Mesenchymal stem cell (in vitro differentiated cells and primary cell): ENCODE results near the gene ADAM12.

Experiments
- DNase-seq: peaks from one replicate; pipeline ENCODE4 v3.0.0-alpha.2; 2013
- H2AFZ ChIP-seq: one replicate; pipeline ENCODE4 v1.6.1; 2013; ENCODE audit warnings: low read depth, mild to moderate bottlenecking, control low read depth, inconsistent platforms, low read length, moderate library complexity
- H2AK5ac ChIP-seq: 2 replicates; pipeline ENCODE4 v1.6.1; 2013; ENCODE audit warnings: low read length, moderate library complexity, mild to moderate bottlenecking, inconsistent platforms; ENCODE audit not compliant: severe bottlenecking
- H2BK120ac ChIP-seq: one replicate; pipeline ENCODE4 v1.6.1; 2013; ENCODE audit warnings: low read depth, mild to moderate bottlenecking, inconsistent platforms, low read length, moderate library complexity
- H2BK12ac ChIP-seq, 2 experiments: one replicate each; pipeline ENCODE4 v1.6.1; 2013; ENCODE audit warnings: inconsistent platforms in 2 of 2, low read length in 2 of 2, mild to moderate bottlenecking in 2 of 2, moderate library complexity in 2 of 2, control low read depth in 1 of 2
- H2BK15ac ChIP-seq: one replicate; pipeline ENCODE4 v1.6.1; 2013; ENCODE audit warnings: mild to moderate bottlenecking, low read depth, inconsistent platforms; ENCODE audit not compliant: poor library complexity, severe bottlenecking
- H2BK5ac ChIP-seq: 2 replicates; pipeline ENCODE4 v1.6.1; 2013; ENCODE audit warnings: low read depth, mild to moderate bottlenecking, low read length, control low read depth, inconsistent platforms; ENCODE audit not compliant: poor library complexity, severe bottlenecking
- H3K14ac ChIP-seq, 2 experiments: one replicate each; pipeline ENCODE4 v1.6.1; 2013; ENCODE audit warnings: inconsistent platforms in 2 of 2, low read length in 2 of 2, control low read depth in 1 of 2, mild to moderate bottlenecking in 1 of 2, moderate library complexity in 1 of 2
- H3K18ac ChIP-seq, 2 experiments: one replicate each; pipeline ENCODE4 v1.6.1; 2013; ENCODE audit warnings: inconsistent platforms in 2 of 2, low read length in 2 of 2, control low read depth in 1 of 2, low read depth in 1 of 2, mild to moderate bottlenecking in 1 of 2
- H3K23ac ChIP-seq, 2 experiments: one replicate each; pipeline ENCODE4 v1.6.1; 2013; ENCODE audit warnings: inconsistent platforms in 2 of 2, low read length in 2 of 2, mild to moderate bottlenecking in 2 of 2, moderate library complexity in 2 of 2, control low read depth in 1 of 2
- H3K27ac ChIP-seq: 2 replicates; pipeline ENCODE4 v1.5.1; 2013; ENCODE audit warnings: mild to moderate bottlenecking, moderate library complexity, low read length, control low read depth, inconsistent platforms; ENCODE audit not compliant: poor library complexity, severe bottlenecking
- H3K27me3 ChIP-seq, 2 experiments: 2 replicates each; pipeline versions ENCODE4 v1.6.1 to v1.7.0; 2013; ENCODE audit warnings: low read length in 2 of 2, mild to moderate bottlenecking in 2 of 2, moderate library complexity in 2 of 2, control low read depth in 1 of 2, inconsistent platforms in 1 of 2; ENCODE audit not compliant: control insufficient read depth in 1 of 2, insufficient read depth in 1 of 2
- H3K36me3 ChIP-seq, 2 experiments: 2 replicates each; pipeline versions ENCODE4 v1.6.1 to v1.7.0; 2013; ENCODE audit warnings: low read length in 2 of 2, control low read depth in 1 of 2, inconsistent platforms in 1 of 2, low read depth in 1 of 2, mild to moderate bottlenecking in 1 of 2; ENCODE audit not compliant: insufficient read depth in 2 of 2, control insufficient read depth in 1 of 2
- H3K4ac ChIP-seq, 2 experiments: one replicate each; pipeline ENCODE4 v1.6.1; 2013; ENCODE audit warnings: inconsistent platforms in 2 of 2, low read length in 2 of 2, mild to moderate bottlenecking in 2 of 2, moderate library complexity in 2 of 2, control low read depth in 1 of 2, low read depth in 1 of 2
- H3K4me1 ChIP-seq: 2 replicates; pipeline ENCODE4 v1.6.1; 2013; ENCODE audit warnings: low read depth, low read length, control low read depth; ENCODE audit not compliant: control insufficient read depth, insufficient read depth
- H3K4me2 ChIP-seq: 2 replicates; pipeline ENCODE4 v1.6.1; 2013; ENCODE audit warnings: low read length, mild to moderate bottlenecking, inconsistent platforms; ENCODE audit not compliant: poor library complexity, severe bottlenecking
- H3K4me3 ChIP-seq, 2 experiments: 2 replicates each; pipeline versions ENCODE4 v1.5.1 to v1.7.0; 2013; ENCODE audit warnings: low read length in 2 of 2, mild to moderate bottlenecking in 2 of 2, control low read depth in 1 of 2, low read depth in 1 of 2; ENCODE audit not compliant: insufficient read depth in 1 of 2
- H3K79me1 ChIP-seq: replicated peaks from 2 replicates; pipeline ENCODE4 v1.6.1; 2013; ENCODE audit warnings: mild to moderate bottlenecking, control low read depth, low read length, inconsistent platforms; ENCODE audit not compliant: poor library complexity, severe bottlenecking
- H3K9ac ChIP-seq: 2 replicates; pipeline ENCODE4 v1.7.0; 2013; ENCODE audit warnings: mild to moderate bottlenecking, low read length, moderate library complexity
- H3K9me3 ChIP-seq: 2 replicates; pipeline ENCODE4 v1.7.0; 2013; ENCODE audit warnings: mild to moderate bottlenecking, low read length; ENCODE audit not compliant: control insufficient read depth
- H4K8ac ChIP-seq: one replicate; pipeline ENCODE4 v1.6.1; 2013; ENCODE audit warnings: inconsistent platforms, mild to moderate bottlenecking, low read length, moderate library complexity
- H4K91ac ChIP-seq: one replicate; pipeline ENCODE4 v1.6.1; 2013; ENCODE audit warnings: mild to moderate bottlenecking, low read length, inconsistent platforms
- WGBS: methylation state at CpG from one replicate; pipeline ENCODE4 v1.1.7; 2013; ENCODE audit warnings: mixed read lengths; 5-methylcytosine and 5-hydroxymethylcytosine counted together

Gene ADAM12

GRCh38 chr10:125984865-125985495 lies 403.3 kb downstream of the ADAM12 start:
- no peak overlapping the region for H2BK120ac ChIP-seq
- no peak overlapping the region for H3K4me3 ChIP-seq
- no peak overlapping the region for H3K27ac ChIP-seq
- H3K4ac ChIP-seq, result no peak overlapping the region
- no peak overlapping the region for H3K4me2 ChIP-seq
- peak; percentile 10 for DNase-seq
- no peak overlapping the region for H2BK12ac ChIP-seq
- H3K4me1 ChIP-seq, result peaks cover 17% of the 10 kb centered on the region
- H4K8ac ChIP-seq, result no peak overlapping the region
- H2AFZ ChIP-seq, result no peak overlapping the region
- H3K14ac ChIP-seq, result no peak overlapping the region
- no peak overlapping the region for H3K9ac ChIP-seq
- 98% methylated on average over 5 of the region's 6 CpGs for WGBS
- H3K18ac ChIP-seq, result no peak overlapping the region
- no peak overlapping the region for H4K91ac ChIP-seq
- peaks cover 3 to 13% of the 10 kb centered on the region in 2 experiments for H3K36me3 ChIP-seq
- H2BK15ac ChIP-seq, result no peak overlapping the region
- no peaks in the 10 kb centered on the region for H3K9me3 ChIP-seq
- H2BK5ac ChIP-seq, result no peak overlapping the region
- H2AK5ac ChIP-seq, result peak overlapping the region; percentile 37
- H3K79me1 ChIP-seq, result no peaks in the 10 kb centered on the region
- H3K23ac ChIP-seq, result no peak overlapping the region
- no peaks in the 10 kb centered on the region for H3K27me3 ChIP-seq

GRCh38 chr10:125984346-125984745 lies 403.9 kb downstream of the ADAM12 start:
- Histone ChIP-seq H3K27ac (no peak overlapping the region), H3K14ac (no peak overlapping the region), H2BK120ac (no peak overlapping the region), H3K4me1 (peaks cover 17% of the 10 kb centered on the region), H2BK12ac (peak overlapping the region in 1 of 2 experiments; percentile 43), H3K36me3 (peaks cover 3 to 7% of the 10 kb centered on the region in 2 experiments), H3K27me3 (no peaks in the 10 kb centered on the region), H3K9me3 (no peaks in the 10 kb centered on the region), H3K4ac (peak overlapping the region in 1 of 2 experiments; percentile 5), H3K4me2 (no peak overlapping the region), H2BK15ac (peak overlapping the region; percentile 60), H3K23ac (no peak overlapping the region), H4K8ac (no peak overlapping the region), H4K91ac (no peak overlapping the region), H3K18ac (peak overlapping the region in 1 of 2 experiments; percentile 0), H2BK5ac (no peak overlapping the region), H3K79me1 (no peaks in the 10 kb centered on the region), H2AFZ (no peak overlapping the region), H3K4me3 (no peak overlapping the region), H2AK5ac (peak overlapping the region; percentile 2), H3K9ac (no peak overlapping the region)
- no peak for DNase-seq
- 64% methylated on average over 4 of the region's 4 CpGs for WGBS

- Histone ChIP-seq H3K23ac (no peak overlapping the region), H3K36me3 (peaks cover 0 to 3% of the 10 kb centered on the region in 2 experiments), H4K91ac (no peak overlapping the region), H3K14ac (no peak overlapping the region), H2BK5ac (no peak overlapping the region), H2AK5ac (peak overlapping the region; percentile 1), H3K4me3 (no peak overlapping the region), H3K27me3 (no peaks in the 10 kb centered on the region), H3K79me1 (peaks cover under 1% of the 10 kb centered on the region), H3K4me2 (no peak overlapping the region), H2BK12ac (peak overlapping the region in 1 of 2 experiments; percentile 43), H2BK15ac (no peak overlapping the region), H3K18ac (peak overlapping the region; percentile 14 to 52), H3K9ac (no peak overlapping the region), H4K8ac (no peak overlapping the region), H3K27ac (no peak overlapping the region), H3K4ac (peak overlapping the region in 1 of 2 experiments; percentile 47), H2AFZ (no peak overlapping the region), H2BK120ac (peak overlapping the region; percentile 29), H3K9me3 (no peaks in the 10 kb centered on the region), H3K4me1 (peaks cover 17% of the 10 kb centered on the region)
- DNase-seq, result no peak
- WGBS, result 89% methylated on average over 5 of the region's 5 CpGs
These were observed 404.6 kb downstream of the ADAM12 start for GRCh38 chr10:125983656-125984055.

GRCh38 chr10:125983161-125983560 lies 405.1 kb downstream of the ADAM12 start:
- Histone ChIP-seq H3K27me3 (no peaks in the 10 kb centered on the region), H3K23ac (no peak overlapping the region), H3K9me3 (no peaks in the 10 kb centered on the region), H4K8ac (no peak overlapping the region), H2BK120ac (peak overlapping the region; percentile 58), H2BK15ac (peak overlapping the region; percentile 30), H4K91ac (no peak overlapping the region), H3K79me1 (peaks cover 2% of the 10 kb centered on the region), H3K18ac (peak overlapping the region in 1 of 2 experiments; percentile 35), H3K9ac (peak overlapping the region; percentile 58), H3K4me1 (peaks cover 17% of the 10 kb centered on the region), H2AK5ac (peak overlapping the region; percentile 84), H2BK5ac (no peak overlapping the region), H3K4ac (peak overlapping the region in 1 of 2 experiments; percentile 47), H3K4me3 (no peak overlapping the region), H3K36me3 (no peaks in the 10 kb centered on the region), H3K27ac (peak overlapping the region; percentile 36), H3K4me2 (peak overlapping the region; percentile 36), H3K14ac (no peak overlapping the region), H2BK12ac (peak overlapping the region in 1 of 2 experiments; percentile 82), H2AFZ (no peak overlapping the region)
- WGBS, result 65% methylated on average over 4 of the region's 6 CpGs
- DNase-seq, result no peak
